ENCODE measurements around the gene ADRM1.

The ADRM1 gene

DNA sequence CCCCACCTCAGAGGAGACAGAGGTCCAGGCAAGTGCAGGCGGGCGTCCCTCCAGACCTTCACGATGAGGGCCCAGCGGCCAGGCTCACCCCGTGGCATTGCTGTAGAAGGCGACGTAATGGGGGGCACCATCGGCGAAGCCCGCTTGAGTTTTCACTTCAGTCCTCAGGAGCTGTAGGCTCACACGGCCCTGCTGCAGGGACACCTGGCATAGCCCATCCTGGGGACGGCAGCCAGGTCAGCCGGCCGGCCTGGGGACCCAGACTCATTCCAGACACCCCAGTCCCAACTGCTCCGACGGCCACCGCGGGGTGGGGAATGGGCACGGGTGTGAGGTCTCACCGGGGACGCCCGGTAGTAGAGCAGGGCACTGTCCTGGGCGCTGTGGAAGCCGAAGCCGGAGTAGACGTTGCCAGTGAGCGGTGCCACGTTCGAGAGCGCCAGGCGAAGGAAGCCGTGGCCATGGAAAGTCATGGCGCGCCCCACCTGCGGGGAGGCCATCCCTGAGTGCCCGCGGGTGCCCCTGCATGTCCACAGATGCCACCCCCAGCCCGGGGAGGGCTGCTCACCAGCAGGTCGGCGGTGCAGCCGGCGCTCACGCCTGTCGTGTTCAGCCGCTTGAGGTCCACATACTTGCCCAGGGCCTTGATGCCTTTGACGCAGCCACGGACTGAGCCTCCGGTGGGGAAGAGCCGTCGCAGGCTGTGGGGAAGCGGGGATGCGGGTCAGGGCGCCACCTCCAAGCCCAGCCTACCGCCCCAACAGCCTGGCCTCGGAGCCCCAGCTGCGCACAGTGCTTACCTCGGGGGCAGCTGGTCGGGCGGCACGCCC lies 9.2 kb downstream of the ADRM1 start:
- no peak for DNase-seq

DNA sequence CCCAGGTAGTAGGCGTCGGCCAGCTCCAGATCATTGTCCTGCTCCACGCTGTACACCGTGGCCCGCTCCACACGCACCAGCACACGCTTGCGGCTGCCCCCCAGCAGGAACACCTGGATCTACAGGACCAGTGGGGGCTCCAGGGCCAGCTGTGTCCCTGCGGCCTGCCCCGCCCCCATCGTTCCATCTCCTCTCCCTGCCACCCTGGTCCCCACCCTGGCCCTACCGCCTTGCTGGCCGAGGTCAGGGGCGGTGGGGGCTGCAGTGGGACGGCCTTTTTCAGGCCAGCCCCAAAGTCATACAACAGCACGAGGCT lies 9.8 kb downstream of the ADRM1 start:
- DNase-seq = no peak

DNA sequence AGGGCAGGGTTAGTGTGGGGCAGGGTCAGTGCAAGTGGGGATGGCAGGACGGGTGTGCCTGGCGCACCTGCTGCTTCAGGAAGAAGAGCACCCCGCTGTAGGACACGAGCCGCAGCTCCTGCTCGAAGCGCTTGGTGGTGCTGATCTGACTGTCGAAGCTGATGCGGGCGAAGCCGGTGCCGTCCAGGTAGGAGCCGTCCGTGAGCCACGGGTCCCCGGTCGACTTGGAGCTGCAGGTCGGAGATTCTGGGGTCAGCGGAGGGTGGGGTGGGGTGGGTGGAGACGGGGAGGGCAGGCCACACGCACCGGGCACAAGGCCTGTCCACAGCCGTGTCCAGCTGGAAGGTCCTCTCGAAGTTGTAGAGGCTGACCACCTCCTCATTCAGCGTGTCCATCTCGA lies 10.2 kb downstream of the ADRM1 start:
- no peak for DNase-seq

DNA sequence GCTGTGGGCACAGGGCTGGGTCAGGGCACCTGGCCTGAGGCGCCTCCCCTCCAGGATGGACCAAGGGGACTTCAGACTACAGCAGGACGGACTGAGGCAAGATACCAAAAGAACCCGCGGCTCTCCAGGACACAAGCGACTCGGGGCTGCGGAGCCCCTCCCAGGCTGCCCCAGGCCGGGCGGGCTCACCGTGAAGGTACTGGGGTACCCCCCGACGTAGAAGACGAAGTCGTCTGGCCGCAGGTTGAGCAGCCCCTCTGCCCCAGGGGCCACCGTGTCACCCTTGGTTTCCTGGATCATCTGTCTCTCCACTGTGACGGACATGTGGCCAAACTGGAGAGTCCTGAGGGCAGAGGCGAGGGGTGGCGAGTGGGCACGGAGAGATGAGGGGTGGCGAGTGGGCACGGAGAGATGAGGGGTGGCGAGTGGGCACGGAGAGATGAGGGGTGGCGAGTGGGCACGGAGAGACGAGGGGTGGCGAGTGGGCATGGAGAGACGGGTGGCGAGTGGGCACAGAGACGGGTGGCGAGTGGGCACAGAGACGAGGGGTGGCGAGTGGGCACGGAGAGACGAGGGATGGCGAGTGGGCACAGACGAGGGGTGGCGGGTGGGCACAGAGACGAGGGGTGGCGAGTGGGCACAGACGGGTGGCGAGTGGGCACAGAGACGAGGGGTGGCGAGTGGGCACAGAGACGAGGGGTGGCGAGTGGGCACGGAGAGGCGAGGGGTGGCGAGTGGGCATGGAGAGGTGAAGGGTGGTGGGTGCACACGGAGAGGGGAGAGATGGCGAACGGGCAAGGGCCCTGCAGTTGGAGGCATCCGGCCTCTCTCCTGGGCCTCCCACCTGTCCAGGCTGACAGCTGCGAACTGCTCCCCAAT lies 10.9 kb downstream of the ADRM1 start:
- DNase-seq = no peak

DNA sequence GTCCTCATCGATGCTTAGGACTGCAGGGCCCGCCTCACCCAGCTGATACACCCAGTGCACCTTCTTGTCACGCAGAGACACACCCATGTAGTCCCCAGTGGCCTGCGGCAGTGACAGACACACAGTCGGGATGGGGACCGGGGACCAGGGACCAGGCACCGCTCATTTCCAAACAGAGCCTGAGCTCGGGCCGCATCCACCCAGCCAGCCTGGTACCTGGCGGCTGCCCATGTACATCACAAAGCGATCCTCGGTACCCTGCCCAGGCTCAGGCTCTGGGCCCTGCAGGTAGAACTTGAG lies 11.5 kb downstream of the ADRM1 start:
- DNase-seq = no peak

DNA sequence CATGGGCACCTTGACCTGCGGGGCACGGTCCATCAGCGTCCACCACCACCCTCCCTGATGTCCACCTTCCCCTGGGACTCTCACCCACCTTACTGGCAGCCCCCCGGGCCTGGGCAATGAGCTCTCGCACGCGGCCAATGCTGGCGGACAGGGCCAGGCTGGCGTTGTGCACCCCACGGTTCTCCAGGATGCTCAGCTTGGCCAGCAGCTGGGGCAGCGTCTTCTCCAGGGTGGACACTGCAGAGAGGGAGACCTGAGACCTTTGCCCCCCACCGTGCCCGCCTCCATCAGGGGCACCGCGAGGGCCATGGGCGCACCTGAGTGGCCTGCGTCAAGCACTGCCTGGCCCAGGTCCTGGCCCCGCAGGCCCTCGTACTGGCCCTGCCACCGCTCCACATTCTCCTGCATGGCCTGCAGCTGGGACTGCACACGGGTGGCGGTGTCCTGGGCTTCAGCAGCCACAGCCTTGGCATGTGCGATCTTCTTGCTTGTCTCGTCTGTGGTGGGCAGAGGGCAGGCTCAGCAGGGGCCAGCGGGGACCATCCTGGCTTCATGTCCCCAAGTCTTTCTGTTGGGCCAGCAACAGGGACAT lies 12.0 kb downstream of the ADRM1 start:
- no peak for DNase-seq

DNA sequence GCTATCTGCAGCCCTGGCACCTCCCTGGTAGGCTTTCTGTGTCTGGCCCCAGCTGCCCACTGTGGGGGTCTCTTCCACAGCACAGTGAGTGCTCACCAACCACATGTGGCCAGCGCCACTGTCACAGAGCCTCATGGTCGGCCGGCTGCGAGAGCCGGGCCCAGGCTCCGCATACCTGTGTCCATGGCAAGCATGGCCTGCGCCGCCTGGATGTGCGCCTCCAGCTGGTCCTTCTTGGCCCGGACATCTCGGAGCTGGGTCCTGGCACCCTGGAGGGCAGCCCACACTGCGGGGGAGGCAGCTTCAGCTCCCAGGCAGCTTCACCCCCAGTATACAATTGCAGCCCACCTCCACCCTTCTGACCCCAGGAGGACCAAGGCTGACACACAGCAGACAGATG lies 13.0 kb downstream of the ADRM1 start:
- no peak for DNase-seq

DNA sequence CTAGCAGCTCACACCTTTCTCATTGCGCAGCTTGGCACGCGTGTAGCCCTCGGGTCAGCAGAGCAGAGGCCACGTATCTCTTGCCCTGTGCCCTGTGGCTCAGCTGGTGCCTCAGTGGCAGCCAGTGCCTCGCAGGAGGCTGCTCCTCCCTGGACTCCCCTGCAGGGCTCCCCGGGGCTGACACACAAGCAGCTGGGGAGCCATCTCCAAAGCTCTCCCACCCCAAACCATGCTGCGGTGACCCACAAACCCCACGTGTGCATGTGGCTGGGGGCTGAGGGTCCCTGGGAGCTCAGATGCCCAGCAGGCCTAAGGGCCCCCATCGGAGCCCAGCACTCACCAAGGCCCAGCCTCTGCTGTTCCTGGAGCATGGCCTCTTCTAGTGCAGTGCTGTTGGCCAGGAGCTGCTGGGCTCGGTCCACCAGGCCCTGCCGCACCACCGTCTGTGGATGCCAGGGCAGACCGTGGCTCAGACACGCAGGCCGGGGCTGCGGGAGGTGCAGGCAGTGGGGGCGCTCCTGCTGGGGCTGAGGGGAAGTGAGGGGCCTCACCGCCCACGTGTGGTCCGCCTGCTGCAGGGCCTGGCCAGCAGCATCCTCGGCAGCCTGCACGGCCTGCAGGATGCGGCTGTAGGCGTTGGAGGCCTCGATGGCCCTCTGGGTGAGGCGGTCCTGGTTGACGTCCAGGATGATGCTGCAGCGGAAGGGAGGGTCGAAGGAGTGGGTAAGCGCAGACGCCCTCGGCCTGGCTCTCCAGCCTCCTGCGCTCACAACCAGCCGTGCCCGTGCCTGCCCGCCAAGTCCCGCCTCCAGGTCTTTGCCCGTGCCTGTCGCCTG lies 13.8 kb downstream of the ADRM1 start:
- no peak for DNase-seq

- DNase-seq = no peak
These were observed 14.4 kb downstream of the ADRM1 start for GRCh38 chr20:62317167-62317655.

GRCh38 chr20:62318400-62319345 lies 15.9 kb downstream of the ADRM1 start:
- no peak for DNase-seq

DNA sequence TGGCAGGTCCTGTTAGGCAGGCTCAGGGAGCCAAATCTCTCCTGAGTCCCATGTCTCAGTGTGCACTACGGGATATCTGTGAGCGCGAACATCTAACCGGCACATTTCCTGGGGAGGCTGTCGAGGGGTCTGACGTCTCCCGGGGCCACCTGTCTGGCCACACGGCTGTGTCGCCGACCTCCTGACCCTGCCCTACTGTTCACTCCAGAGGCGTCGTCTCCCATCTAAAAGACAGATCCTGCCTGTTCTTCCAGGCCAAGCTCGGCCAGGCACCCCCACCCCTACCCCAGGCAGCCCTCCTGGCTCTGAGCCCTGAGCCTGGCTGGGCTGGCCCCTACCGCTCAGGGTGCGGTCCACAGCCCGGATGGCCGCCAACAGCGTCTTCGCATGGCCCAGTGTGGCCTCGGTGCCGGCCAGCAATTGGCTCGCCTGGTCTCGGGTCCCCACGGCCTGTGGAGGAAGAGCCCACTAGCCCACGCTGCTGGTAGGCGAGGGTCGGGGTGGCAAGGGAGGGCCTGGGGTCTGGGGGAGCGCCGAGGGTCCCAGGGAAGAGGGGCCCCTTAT lies 16.6 kb downstream of the ADRM1 start:
- no peak for DNase-seq

- no peak for DNase-seq
These were observed 18.0 kb downstream of the ADRM1 start for GRCh38 chr20:62320581-62321354.

GRCh38 chr20:62321521-62321948 lies 18.7 kb downstream of the ADRM1 start:
- no peak for DNase-seq

- no peak for DNase-seq
These were observed 19.2 kb downstream of the ADRM1 start for GRCh38 chr20:62321975-62322374.

DNA sequence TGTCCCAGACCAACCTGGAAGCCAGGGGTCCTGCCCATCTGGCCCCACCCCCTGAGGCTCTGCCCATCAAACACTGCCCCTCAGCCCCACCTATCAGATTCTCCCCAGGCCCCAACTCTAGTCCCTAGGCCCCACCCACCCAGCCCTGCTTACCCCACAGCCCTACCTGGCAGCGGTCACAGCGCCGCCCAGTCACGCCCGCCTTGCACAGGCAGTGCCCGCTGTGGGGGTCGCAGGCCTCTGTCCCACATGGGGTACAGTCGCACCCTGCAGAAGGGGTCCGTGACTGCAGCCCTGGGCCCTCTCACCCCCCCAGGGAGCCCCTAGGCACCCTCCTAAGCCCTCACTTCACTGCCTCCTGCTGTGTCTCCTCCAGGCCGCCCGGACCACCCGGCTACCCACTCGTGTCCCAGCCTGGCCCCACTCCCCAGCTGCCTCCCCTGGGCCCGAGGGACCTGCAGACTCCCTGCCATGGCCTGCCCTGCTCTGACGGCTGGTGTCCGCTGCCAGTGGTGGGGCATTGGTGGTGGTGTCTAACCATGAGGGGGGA lies 19.8 kb downstream of the ADRM1 start:
- no peak for DNase-seq

GRCh38 chr20:62323146-62323979 lies 20.6 kb downstream of the ADRM1 start:
- DNase-seq = no peak

GRCh38 chr20:62323980-62324906 lies 21.4 kb downstream of the ADRM1 start:
- no peak for DNase-seq

Measured in NCI-H1417 (cell line).